ENCODE results near the gene PADI1. TPM values are rescaled to one million over a fixed set of nuclear protein-coding genes. Genes with fewer than 3 reads are reported as not detected.

PADI1 gene
- total RNA-seq, 1 donor from 2014 or later: not detected

- H3K9me3 Mint-ChIP-seq (ENCODE audit: low read depth): no peaks in the 10 kb centered on the region
Measured at GRCh38 chr1:17287130-17287776, 82.3 kb downstream of the PADI1 start.

GRCh38 chr1:17289721-17290120 lies 84.8 kb downstream of the PADI1 start:
- H3K36me3 Mint-ChIP-seq (ENCODE audit: insufficient read depth): no peaks in the 10 kb centered on the region
- no peak for DNase-seq (ENCODE audit: low spot score, unreplicated experiment)
- no peak overlapping the region for H3K27ac Mint-ChIP-seq
- H3K27me3 Mint-ChIP-seq: peaks cover 17% of the 10 kb centered on the region
- no peaks in the 10 kb centered on the region for H3K9me3 Mint-ChIP-seq (ENCODE audit: low read depth)
- no peaks in the 10 kb centered on the region for H3K4me1 Mint-ChIP-seq (ENCODE audit: low read depth)
- TF ChIP-seq CTCF (IDR thresholded peaks at IDR 0.05; ENCODE audit: unreplicated experiment): no peak
- H3K4me3 Mint-ChIP-seq (ENCODE audit: low read depth): no peak overlapping the region

More at GRCh38 chr1:17287130-17287776, 82.3 kb downstream of the PADI1 start:
- DNase-seq (ENCODE audit: low spot score, unreplicated experiment): no peak
- H3K27me3 Mint-ChIP-seq: peaks cover 16% of the 10 kb centered on the region
- H3K27ac Mint-ChIP-seq: no peak overlapping the region
- no peak for TF ChIP-seq CTCF (IDR thresholded peaks at IDR 0.05; ENCODE audit: unreplicated experiment)
- no peak overlapping the region for H3K4me3 Mint-ChIP-seq (ENCODE audit: low read depth)
- H3K36me3 Mint-ChIP-seq (ENCODE audit: insufficient read depth): no peaks in the 10 kb centered on the region
- no peaks in the 10 kb centered on the region for H3K4me1 Mint-ChIP-seq (ENCODE audit: low read depth)

- DNase-seq (ENCODE audit: low spot score, unreplicated experiment): no peak
- no peak for TF ChIP-seq CTCF (IDR thresholded peaks at IDR 0.05; ENCODE audit: unreplicated experiment)
- no peak overlapping the region for H3K4me3 Mint-ChIP-seq (ENCODE audit: low read depth)
- no peaks in the 10 kb centered on the region for H3K9me3 Mint-ChIP-seq (ENCODE audit: low read depth)
- H3K36me3 Mint-ChIP-seq (ENCODE audit: insufficient read depth): no peaks in the 10 kb centered on the region
- H3K4me1 Mint-ChIP-seq (ENCODE audit: low read depth): no peaks in the 10 kb centered on the region
- no peak overlapping the region for H3K27ac Mint-ChIP-seq
- peaks cover 12% of the 10 kb centered on the region for H3K27me3 Mint-ChIP-seq
Measured at GRCh38 chr1:17290553-17290952, 85.6 kb downstream of the PADI1 start.

DNA sequence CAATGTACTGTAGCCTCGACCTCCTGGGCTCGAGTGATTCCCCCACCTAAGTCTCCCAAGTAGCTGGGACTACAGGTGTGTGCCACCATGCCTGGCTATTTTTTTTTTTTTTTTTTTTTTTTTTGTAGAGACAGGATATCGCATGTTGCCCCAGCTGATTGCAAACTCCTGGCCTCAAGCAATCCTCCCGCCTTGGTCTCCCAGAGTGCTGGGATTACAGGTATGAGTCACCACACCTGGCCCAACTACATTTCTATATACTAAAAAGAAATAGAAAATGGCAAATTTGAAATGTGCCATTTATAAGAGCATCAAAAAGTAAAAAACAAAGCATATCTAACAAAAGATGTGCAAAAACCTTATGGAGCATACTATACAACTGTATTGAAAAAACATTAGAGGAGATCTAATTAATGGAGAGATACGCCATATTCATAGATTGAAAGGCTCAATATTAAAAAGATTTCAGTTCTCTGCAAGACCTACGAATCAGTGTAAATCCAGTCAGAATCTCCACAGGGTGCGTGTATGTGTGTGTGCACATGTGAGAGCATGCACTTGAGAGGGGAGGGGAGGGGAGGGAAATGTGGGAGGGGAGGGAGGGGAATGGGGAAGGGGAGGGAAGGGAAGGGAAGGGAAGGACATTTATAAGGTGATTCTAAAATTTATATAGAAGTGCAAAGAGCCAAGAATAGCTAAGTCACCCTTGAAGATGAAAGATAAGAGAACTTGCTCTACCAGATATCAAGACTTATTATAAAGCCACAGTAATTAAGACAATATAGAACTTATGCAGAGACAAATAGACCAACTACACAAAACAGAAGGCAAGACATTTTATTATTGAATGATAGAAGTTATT lies 87.6 kb downstream of the PADI1 start:
- Mint-ChIP-seq H3K4me3 (ENCODE audit: low read depth) (no peak overlapping the region), H3K36me3 (ENCODE audit: insufficient read depth) (no peaks in the 10 kb centered on the region), H3K27me3 (peaks cover 12% of the 10 kb centered on the region), H3K4me1 (ENCODE audit: low read depth) (no peaks in the 10 kb centered on the region), H3K27ac (no peak overlapping the region), H3K9me3 (ENCODE audit: low read depth) (no peaks in the 10 kb centered on the region)
- TF ChIP-seq CTCF (IDR thresholded peaks at IDR 0.05; ENCODE audit: unreplicated experiment): no peak
- no peak for DNase-seq (ENCODE audit: low spot score, unreplicated experiment)

DNA sequence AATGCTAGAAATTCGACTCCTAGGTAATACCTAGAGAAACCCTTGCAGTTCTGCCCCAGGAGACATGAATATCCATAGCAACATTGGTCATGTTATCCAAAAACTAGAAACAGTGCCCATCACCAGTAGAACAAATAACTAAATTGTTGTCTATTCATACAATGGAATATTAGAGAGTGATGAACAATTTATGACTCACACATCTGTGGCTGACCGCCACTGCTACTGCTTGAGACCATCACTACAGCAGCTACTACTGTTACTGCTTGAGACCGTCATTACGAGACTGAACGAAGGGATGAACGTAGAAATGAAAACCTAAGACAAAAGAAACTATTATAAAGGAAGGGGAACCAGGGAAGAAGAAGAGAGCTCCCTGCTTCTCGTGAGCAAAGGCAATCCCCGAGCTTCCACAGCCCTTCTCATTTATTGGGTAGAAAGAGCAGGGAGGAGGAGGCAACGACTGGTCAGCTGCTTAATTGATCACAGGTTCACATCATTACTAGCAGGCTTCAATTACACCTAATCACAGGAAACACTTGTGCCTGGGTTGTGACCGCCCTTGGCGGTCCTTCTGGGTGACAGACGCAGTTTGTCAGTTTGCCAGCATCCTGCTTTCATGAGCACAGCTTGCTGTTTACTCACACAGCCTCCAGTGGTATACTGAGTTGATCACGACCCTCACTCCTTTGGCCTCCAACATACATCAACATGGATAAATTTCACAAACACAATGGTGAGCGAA lies 88.9 kb downstream of the PADI1 start:
- no peak for TF ChIP-seq CTCF (IDR thresholded peaks at IDR 0.05; ENCODE audit: unreplicated experiment)
- no peak overlapping the region for H3K27ac Mint-ChIP-seq
- no peaks in the 10 kb centered on the region for H3K36me3 Mint-ChIP-seq (ENCODE audit: insufficient read depth)
- peaks cover 15% of the 10 kb centered on the region for H3K27me3 Mint-ChIP-seq
- no peak for DNase-seq (ENCODE audit: low spot score, unreplicated experiment)
- no peak overlapping the region for H3K4me3 Mint-ChIP-seq (ENCODE audit: low read depth)
- H3K9me3 Mint-ChIP-seq (ENCODE audit: low read depth): peaks cover 2% of the 10 kb centered on the region
- H3K4me1 Mint-ChIP-seq (ENCODE audit: low read depth): no peaks in the 10 kb centered on the region

Measured in progenitor cell of endocrine pancreas (in vitro differentiated cells).